ENCODE measurements around the gene SLC5A6.

SLC5A6 gene

DNA sequence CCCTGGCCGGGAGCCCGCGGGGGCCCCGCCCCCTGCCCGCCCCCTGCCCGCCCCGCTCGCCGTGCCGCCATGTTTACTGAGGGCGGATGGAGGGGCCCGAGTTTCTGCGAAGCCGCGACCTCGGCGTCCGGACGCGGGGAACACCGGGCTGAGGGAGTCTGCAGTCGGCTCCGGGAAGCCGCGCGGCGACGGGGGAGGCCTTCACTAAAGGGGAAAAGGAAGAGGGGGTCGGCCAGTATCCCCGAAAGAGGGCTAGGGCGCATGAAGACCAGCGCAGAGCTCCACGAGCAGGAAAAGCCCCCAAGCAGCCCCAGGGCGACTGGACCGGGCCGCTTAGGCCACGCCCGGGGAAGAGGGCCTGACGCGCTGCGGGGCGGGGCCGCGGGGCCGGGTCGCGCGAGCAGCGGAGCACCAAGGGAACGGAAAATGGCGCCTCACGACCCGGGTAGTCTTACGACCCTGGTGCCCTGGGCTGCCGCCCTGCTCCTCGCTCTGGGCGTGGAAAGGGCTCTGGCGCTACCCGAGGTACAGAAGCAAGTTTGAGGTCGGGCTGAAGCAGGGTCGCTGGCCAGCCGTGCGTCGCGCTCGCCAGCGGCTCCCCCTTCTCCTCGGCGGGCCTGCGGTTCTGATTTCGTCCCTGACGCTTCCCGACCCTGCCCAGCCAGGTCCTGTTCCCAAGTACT is at the start of gene SLC5A6, which contains the start of gene ATRAID:
Gene SLC5A6, minus strand, starts transcription at position 326 of the 683 bp plus-strand sequence. CDS start 4,618 bp downstream, outside the sequence.
Gene ATRAID, plus strand, starts transcription at position 99 of the 683 bp plus-strand sequence. Its CDS starts 328 bp downstream, at position 427.
- no peak for TF ChIP-seq CTCF (IDR thresholded peaks at IDR 0.05; ENCODE audit: borderline replicate concordance, insufficient read depth, low read depth, low read length)
- H3K4me3 ChIP-seq (ENCODE audit: low read depth, low read length) = peak within 1 kb of the TSS; percentile 85

GRCh38 chr2:27261241-27261925 is 49.3 kb upstream of the SLC5A6 start:
- H3K4me3 ChIP-seq (ENCODE audit: low read depth, low read length) = no peak overlapping the region
- TF ChIP-seq CTCF (IDR thresholded peaks at IDR 0.05; ENCODE audit: borderline replicate concordance, insufficient read depth, low read depth, low read length) = no peak

DNA sequence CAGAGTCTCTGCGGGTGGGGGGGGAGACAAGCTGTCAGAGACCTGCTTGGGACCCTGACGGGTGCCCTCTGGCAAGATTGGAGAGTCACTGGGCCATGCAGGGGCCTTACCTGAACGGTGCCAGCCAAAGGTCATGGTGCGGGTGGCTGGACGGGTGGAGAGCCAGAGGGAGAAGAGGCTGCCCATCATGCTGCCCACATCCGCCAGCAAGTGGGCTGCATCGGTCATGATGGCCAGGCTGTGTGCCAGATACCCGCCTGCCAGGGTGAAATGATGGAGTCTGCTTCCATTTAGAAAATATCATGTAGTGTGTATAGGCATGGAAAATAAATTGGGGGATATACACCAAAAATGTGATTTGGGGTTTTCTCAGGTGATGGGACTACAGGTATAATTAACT is 46.0 kb upstream of the SLC5A6 start:
- no peak overlapping the region for H3K4me3 ChIP-seq (ENCODE audit: low read depth, low read length)
- no peak for TF ChIP-seq CTCF (IDR thresholded peaks at IDR 0.05; ENCODE audit: borderline replicate concordance, insufficient read depth, low read depth, low read length)

DNA sequence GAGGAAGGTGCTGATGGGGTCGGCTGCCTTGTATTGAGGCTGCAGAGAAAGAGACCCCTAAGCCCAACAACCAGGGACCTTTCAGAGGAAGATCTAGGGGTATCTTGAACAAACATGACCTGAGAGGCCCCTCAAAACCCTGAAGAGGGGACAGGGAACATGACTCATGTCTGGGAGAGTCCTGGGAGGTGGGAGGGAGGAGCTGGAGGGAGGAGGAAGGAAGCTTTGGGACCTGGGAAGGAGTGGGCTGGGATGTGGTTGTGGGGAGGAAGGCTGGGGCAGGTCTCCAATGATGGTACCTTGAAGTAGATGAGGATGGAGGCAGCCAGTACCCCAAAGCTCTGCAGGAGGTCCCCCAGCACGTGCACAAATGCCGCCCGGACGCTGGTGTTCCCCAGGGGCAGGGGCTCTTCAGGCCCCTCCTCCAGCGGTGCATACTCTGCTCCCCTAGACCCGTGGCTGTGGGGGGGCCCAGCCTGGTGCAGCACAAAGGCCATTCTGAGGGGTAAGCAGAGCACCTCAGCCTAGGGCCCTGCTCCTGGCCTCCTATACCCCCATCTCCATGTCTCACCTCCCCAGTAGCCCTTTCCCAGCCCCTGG is 44.9 kb upstream of the SLC5A6 start:
- TF ChIP-seq CTCF (IDR thresholded peaks at IDR 0.05; ENCODE audit: borderline replicate concordance, insufficient read depth, low read depth, low read length) = no peak
- no peak overlapping the region for H3K4me3 ChIP-seq (ENCODE audit: low read depth, low read length)

DNA sequence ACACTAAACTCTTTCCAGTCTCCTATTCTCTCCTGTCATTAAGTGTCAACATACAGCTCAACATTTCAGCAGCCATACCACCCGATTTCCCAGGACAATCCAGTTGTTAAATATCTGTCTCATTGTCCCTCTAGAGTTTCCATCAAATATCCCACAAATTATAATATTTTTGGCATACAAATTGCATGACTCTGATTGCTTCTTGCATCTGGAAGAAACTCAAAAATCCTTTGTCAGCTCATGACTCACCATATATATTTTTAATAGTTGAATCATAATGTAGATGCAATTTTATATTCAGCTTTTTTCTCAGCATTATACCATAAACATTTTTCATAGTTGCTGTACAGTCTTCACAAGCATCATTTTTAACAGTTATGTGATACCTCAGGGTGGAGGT is 43.6 kb upstream of the SLC5A6 start:
- no peak overlapping the region for H3K4me3 ChIP-seq (ENCODE audit: low read depth, low read length)
- no peak for TF ChIP-seq CTCF (IDR thresholded peaks at IDR 0.05; ENCODE audit: borderline replicate concordance, insufficient read depth, low read depth, low read length)

- H3K4me3 ChIP-seq (ENCODE audit: low read depth, low read length) = no peak overlapping the region
- no peak for TF ChIP-seq CTCF (IDR thresholded peaks at IDR 0.05; ENCODE audit: borderline replicate concordance, insufficient read depth, low read depth, low read length)
Observed at GRCh38 chr2:27255187-27255586, 43.1 kb upstream of the SLC5A6 start.

Measured in GM12875 (cell line).